T-cell (primary cell): ENCODE data around the gene SLC24A3. TPM values are rescaled to one million over a fixed set of nuclear protein-coding genes. Genes with fewer than 3 reads are reported as not detected.

Source experiments
- ATAC-seq, 4 experiments: fragments of 200-7000 bp in 3 of 4; fragments of 150-1000 bp in 1 of 4; cut with Tn5 transposase; replicated peaks in 1 of 4; 1 replicate in 3 of 4; 2 replicates in 1 of 4; pipeline ENCODE4 v1.10.0; 2021; ENCODE audit warnings: moderate library complexity in 3 of 4, mild to moderate bottlenecking in 2 of 4, moderate number of reproducible peaks in 1 of 4
- CTCF ChIA-PET, 2 donors: fragments of 300-600 bp; sonication (Branson Sonifier 250); formaldehyde crosslinking; loops; one replicate each; lab custom pipeline; 2022; ENCODE audit warnings: antibody characterized with exemption in 2 of 2; lab: Charles Lee
- POLR2A ChIA-PET, 2 donors: fragments of 300-600 bp; sonication (Branson Sonifier 250); formaldehyde crosslinking; loops; one replicate each; lab custom pipeline; 2022; ENCODE audit warnings: antibody characterized with exemption in 2 of 2; lab: Charles Lee
- DNase-seq, 35 experiments: peaks; one replicate each; pipeline versions ENCODE4 v3.0.0 to v3.0.0-alpha.2; 2013 to 2023
- H3K27ac ChIP-seq: one replicate; pipeline ENCODE4 v1.5.1; 2013; ENCODE audit warnings: low read length
- H3K27me3 ChIP-seq, 2 experiments: replicated peaks in 1 of 2; 1 replicate in 1 of 2; 2 replicates in 1 of 2; pipeline versions ENCODE4 v1.6.1 to v1.7.0; 2013; ENCODE audit warnings: low read length in 1 of 2, mixed read lengths in 1 of 2; ENCODE audit not compliant: control insufficient read depth in 2 of 2, insufficient read depth in 2 of 2; ENCODE audit errors: extremely low read depth in 1 of 2
- H3K36me3 ChIP-seq, 2 donors: 1 replicate in 1 of 2; 2 replicates in 1 of 2; pipeline versions ENCODE4 v1.6.1 to v1.7.0; 2013; ENCODE audit warnings: low read length in 1 of 2; ENCODE audit not compliant: control insufficient read depth in 2 of 2, insufficient read depth in 1 of 2; ENCODE audit errors: extremely low read depth in 1 of 2
- H3K4me1 ChIP-seq, 2 experiments: 1 replicate in 1 of 2; 2 replicates in 1 of 2; pipeline versions ENCODE4 v1.6.1 to v1.7.0; 2013; ENCODE audit warnings: low read length in 2 of 2, mixed read lengths in 1 of 2; ENCODE audit not compliant: insufficient read depth in 2 of 2, control insufficient read depth in 1 of 2; ENCODE audit errors: extremely low read depth in 1 of 2
- H3K4me3 ChIP-seq, 2 donors: 1 replicate in 1 of 2; 2 replicates in 1 of 2; pipeline versions ENCODE4 v1.5.1 to v1.7.0; 2013; ENCODE audit warnings: mild to moderate bottlenecking in 2 of 2, low read length in 1 of 2, moderate library complexity in 1 of 2; ENCODE audit not compliant: control insufficient read depth in 1 of 2; ENCODE audit errors: extremely low read depth in 1 of 2
- H3K9me3 ChIP-seq: 2 replicates; pipeline ENCODE4 v1.7.0; 2013
- H3K27ac Mint-ChIP-seq, 2 donors: one replicate each; pipeline ENCODE4 v1.8.0; 2020 to 2021; ENCODE audit warnings: mild to moderate bottlenecking in 2 of 2, mixed read lengths in 2 of 2
- H3K27me3 Mint-ChIP-seq, 2 donors: one replicate each; pipeline ENCODE4 v1.8.0; 2021 to 2022; ENCODE audit warnings: mixed read lengths in 2 of 2
- H3K36me3 Mint-ChIP-seq: one replicate; pipeline ENCODE4 v1.8.0; 2021; ENCODE audit warnings: mixed read lengths
- H3K4me1 Mint-ChIP-seq, 3 donors: one replicate each; pipeline ENCODE4 v1.8.0; 2020 to 2022; ENCODE audit warnings: mixed read lengths in 3 of 3, mild to moderate bottlenecking in 1 of 3
- H3K4me3 Mint-ChIP-seq, 3 donors: one replicate each; pipeline ENCODE4 v1.8.0; 2020 to 2022; ENCODE audit warnings: mild to moderate bottlenecking in 3 of 3, mixed read lengths in 3 of 3, moderate library complexity in 3 of 3
- H3K9me3 Mint-ChIP-seq, 3 donors: one replicate each; pipeline ENCODE4 v1.8.0; 2020 to 2022; ENCODE audit warnings: mixed read lengths in 3 of 3
- WGBS: methylation state at CpG from one replicate; pipeline ENCODE4 v1.1.5; 2013; ENCODE audit warnings: missing lambda C conversion rate; ENCODE audit not compliant: insufficient coverage; 5-methylcytosine and 5-hydroxymethylcytosine counted together
- total RNA-seq, 35 experiments: library from RNA in 6 of 35; stranded (reverse) in 6 of 35; fragments of 120-200 nt in 1 of 35; gene quantifications; one replicate each; pipeline versions ENCODE4 v1.2.1 to v1.2.4 and lab custom pipeline; 2013 to 2026

Gene SLC24A3
- total RNA-seq, 5 donors from 2014 or later (not counting 1 experiment from before 2014, with no cell fraction given), result 0.06 to 0.25 (median 0.12) TPM

GRCh38 chr20:19478320-19478895 is 266.0 kb downstream of the SLC24A3 start:
- H3K27me3 ChIP-seq, result peaks cover 0 to 2% of the 10 kb centered on the region in 2 experiments
- no peaks in the 10 kb centered on the region for H3K9me3 ChIP-seq
- no peak for DNase-seq
- CTCF ChIA-PET, result no interaction called here
- no peak overlapping the region for H3K27ac ChIP-seq
- H3K4me3 ChIP-seq, result no peak overlapping the region
- no peaks in the 10 kb centered on the region for H3K4me1 Mint-ChIP-seq
- no peaks in the 10 kb centered on the region for H3K36me3 ChIP-seq
- H3K27ac Mint-ChIP-seq, result no peak overlapping the region
- no peak overlapping the region for H3K4me3 Mint-ChIP-seq
- no peaks in the 10 kb centered on the region for H3K36me3 Mint-ChIP-seq
- WGBS, result 38% methylated on average over 3 of the region's 5 CpGs
- no peaks in the 10 kb centered on the region for H3K4me1 ChIP-seq
- no peaks in the 10 kb centered on the region for H3K9me3 Mint-ChIP-seq
- no peak for ATAC-seq
- POLR2A ChIA-PET, result no interaction called here
- peaks cover 0 to 12% of the 10 kb centered on the region in 2 donors for H3K27me3 Mint-ChIP-seq

GRCh38 chr20:19482726-19483125 is 270.3 kb downstream of the SLC24A3 start:
- Histone ChIP-seq H3K4me1 (no peaks in the 10 kb centered on the region), H3K4me3 (no peak overlapping the region), H3K27ac (no peak overlapping the region), H3K36me3 (no peaks in the 10 kb centered on the region), H3K27me3 (peaks cover 0 to 2% of the 10 kb centered on the region in 2 experiments), H3K9me3 (no peaks in the 10 kb centered on the region)
- no peaks in the 10 kb centered on the region for H3K4me1 Mint-ChIP-seq
- H3K4me3 Mint-ChIP-seq, result no peak overlapping the region
- ATAC-seq, result no peak
- H3K36me3 Mint-ChIP-seq, result no peaks in the 10 kb centered on the region
- peaks cover 0 to 4% (median 0%) of the 10 kb centered on the region in 3 donors for H3K9me3 Mint-ChIP-seq
- H3K27me3 Mint-ChIP-seq, result peaks cover 0 to 7% of the 10 kb centered on the region in 2 donors
- ChIA-PET CTCF (no interaction called here), POLR2A (no interaction called here)
- no peak for DNase-seq
- WGBS, result 0% methylated on average over 1 of the region's 2 CpGs
- H3K27ac Mint-ChIP-seq, result no peak overlapping the region

GRCh38 chr20:19483309-19483708 is 270.9 kb downstream of the SLC24A3 start:
- H3K4me1 Mint-ChIP-seq, result no peaks in the 10 kb centered on the region
- no peak overlapping the region for H3K4me3 ChIP-seq

GRCh38 chr20:19486446-19486845 is 274.0 kb downstream of the SLC24A3 start:
- H3K4me3 Mint-ChIP-seq, result no peak overlapping the region
- Histone ChIP-seq H3K27me3 (peaks cover 0 to 2% of the 10 kb centered on the region in 2 experiments), H3K9me3 (no peaks in the 10 kb centered on the region), H3K4me3 (no peak overlapping the region), H3K4me1 (no peaks in the 10 kb centered on the region), H3K36me3 (no peaks in the 10 kb centered on the region), H3K27ac (no peak overlapping the region)
- peaks cover 0 to 7% of the 10 kb centered on the region in 2 donors for H3K27me3 Mint-ChIP-seq
- WGBS, result no CpG with 5 or more reads among the region's 2 CpGs
- H3K4me1 Mint-ChIP-seq, result no peaks in the 10 kb centered on the region
- H3K36me3 Mint-ChIP-seq, result no peaks in the 10 kb centered on the region
- ATAC-seq (no peak), DNase-seq (no peak)
- POLR2A ChIA-PET, result interaction anchor here in 1 of 2 donors (0.5 kb wide), 1 partner anchor 13 kb away, joined by 4 read pairs; no protein-coding TSS in a partner anchor
- no peak overlapping the region for H3K27ac Mint-ChIP-seq
- CTCF ChIA-PET, result no interaction called here
- peaks cover 0 to 4% (median 0%) of the 10 kb centered on the region in 3 donors for H3K9me3 Mint-ChIP-seq

More at GRCh38 chr20:19483309-19483708, 270.9 kb downstream of the SLC24A3 start:
- ChIA-PET POLR2A (no interaction called here), CTCF (no interaction called here)
- Histone ChIP-seq H3K27me3 (peaks cover 0 to 2% of the 10 kb centered on the region in 2 experiments), H3K9me3 (no peaks in the 10 kb centered on the region), H3K4me1 (no peaks in the 10 kb centered on the region), H3K27ac (no peak overlapping the region), H3K36me3 (no peaks in the 10 kb centered on the region)
- no peak overlapping the region for H3K27ac Mint-ChIP-seq
- ATAC-seq (no peak), DNase-seq (no peak)
- no peaks in the 10 kb centered on the region for H3K36me3 Mint-ChIP-seq
- H3K9me3 Mint-ChIP-seq, result peaks cover 0 to 4% (median 0%) of the 10 kb centered on the region in 3 donors
- no peak overlapping the region for H3K4me3 Mint-ChIP-seq
- H3K27me3 Mint-ChIP-seq, result peaks cover 0 to 7% of the 10 kb centered on the region in 2 donors

- Histone ChIP-seq H3K27ac (no peak overlapping the region), H3K27me3 (no peaks in the 10 kb centered on the region), H3K36me3 (no peaks in the 10 kb centered on the region), H3K4me3 (no peak overlapping the region), H3K4me1 (no peaks in the 10 kb centered on the region), H3K9me3 (no peaks in the 10 kb centered on the region)
- POLR2A ChIA-PET, result no interaction called here
- ATAC-seq, result no peak
- H3K4me3 Mint-ChIP-seq, result no peak overlapping the region
- no peaks in the 10 kb centered on the region for H3K36me3 Mint-ChIP-seq
- no CpG with 5 or more reads among the region's 1 CpG for WGBS
- no peak for DNase-seq
- peaks cover 0 to 1% of the 10 kb centered on the region in 2 donors for H3K27me3 Mint-ChIP-seq
- H3K4me1 Mint-ChIP-seq, result no peaks in the 10 kb centered on the region
- H3K9me3 Mint-ChIP-seq, result peaks cover 0 to 4% (median 0%) of the 10 kb centered on the region in 3 donors
- H3K27ac Mint-ChIP-seq, result no peak overlapping the region
- CTCF ChIA-PET, result no interaction called here
Measured at GRCh38 chr20:19487420-19487819, 275.0 kb downstream of the SLC24A3 start.

GRCh38 chr20:19491241-19491640 is 278.8 kb downstream of the SLC24A3 start:
- H3K27me3 Mint-ChIP-seq, result no peaks in the 10 kb centered on the region
- H3K4me3 Mint-ChIP-seq, result no peak overlapping the region
- no peaks in the 10 kb centered on the region for H3K9me3 ChIP-seq
- no peaks in the 10 kb centered on the region for H3K4me1 Mint-ChIP-seq
- ChIA-PET CTCF (no interaction called here), POLR2A (no interaction called here)
- no peaks in the 10 kb centered on the region for H3K27me3 ChIP-seq
- H3K4me3 ChIP-seq, result no peak overlapping the region
- no peak overlapping the region for H3K27ac ChIP-seq
- WGBS, result 50% methylated on average over 1 of the region's 4 CpGs
- H3K27ac Mint-ChIP-seq, result no peak overlapping the region
- H3K4me1 ChIP-seq, result no peaks in the 10 kb centered on the region
- ATAC-seq (no peak), DNase-seq (no peak)
- no peaks in the 10 kb centered on the region for H3K36me3 Mint-ChIP-seq
- no peaks in the 10 kb centered on the region for H3K36me3 ChIP-seq
- H3K9me3 Mint-ChIP-seq, result no peaks in the 10 kb centered on the region
